GM23248 (cell line): ENCODE results near the gene FADD. TPM values are rescaled to one million over a fixed set of nuclear protein-coding genes. Genes with fewer than 3 reads are reported as not detected.

Source experiments
- DNase-seq: peaks from one replicate; pipeline ENCODE4 v3.0.0-alpha.2; 2015
- H2AFZ ChIP-seq: fragments of 200-600 bp; sonication (generic); 2 replicates; pipeline ENCODE4 v1.6.1; 2016; ENCODE audit warnings: antibody characterized with exemption
- H3F3A ChIP-seq: fragments of 200-600 bp; sonication (generic); 2 replicates; pipeline ENCODE4 v1.6.1; 2016; ENCODE audit warnings: mild to moderate bottlenecking, antibody characterized with exemption, mixed run types; ENCODE audit not compliant: insufficient read depth
- H3K27ac ChIP-seq: fragments of 200-600 bp; sonication (generic); 2 replicates; pipeline ENCODE4 v1.5.1; 2016; ENCODE audit warnings: mild to moderate bottlenecking
- H3K27me3 ChIP-seq: fragments of 200-600 bp; sonication (generic); replicated peaks from 2 replicates; pipeline ENCODE4 v1.6.1; 2016; ENCODE audit warnings: mild to moderate bottlenecking; ENCODE audit not compliant: insufficient read depth
- H3K36me3 ChIP-seq: fragments of 200-600 bp; sonication (generic); 2 replicates; pipeline ENCODE4 v1.6.1; 2016; ENCODE audit warnings: low read depth, mild to moderate bottlenecking
- H3K4me1 ChIP-seq: fragments of 200-600 bp; sonication (generic); 2 replicates; pipeline ENCODE4 v1.6.1; 2016; ENCODE audit warnings: mild to moderate bottlenecking; ENCODE audit not compliant: insufficient read depth
- H3K4me2 ChIP-seq: fragments of 200-600 bp; sonication (generic); one replicate; pipeline ENCODE4 v1.6.1; 2016; ENCODE audit warnings: mild to moderate bottlenecking; ENCODE audit not compliant: unreplicated experiment
- H3K4me3 ChIP-seq: fragments of 200-600 bp; sonication (generic); 2 replicates; pipeline ENCODE4 v1.5.1; 2016; ENCODE audit warnings: mild to moderate bottlenecking
- H3K79me2 ChIP-seq: fragments of 200-600 bp; sonication (generic); 2 replicates; pipeline ENCODE4 v1.6.1; 2016; ENCODE audit warnings: mild to moderate bottlenecking; ENCODE audit not compliant: insufficient read depth
- H3K9ac ChIP-seq: fragments of 200-600 bp; sonication (generic); 2 replicates; pipeline ENCODE4 v1.6.1; 2016; ENCODE audit warnings: mild to moderate bottlenecking
- H3K9me2 ChIP-seq: fragments of 200-600 bp; sonication (generic); 2 replicates; pipeline ENCODE4 v1.6.1; 2016; ENCODE audit warnings: mixed run types, mild to moderate bottlenecking, moderate library complexity; ENCODE audit not compliant: insufficient read depth
- H3K9me3 ChIP-seq: fragments of 200-600 bp; sonication (generic); one replicate; pipeline ENCODE4 v1.6.1; 2017; ENCODE audit warnings: low read depth
- H4K20me1 ChIP-seq: fragments of 200-600 bp; sonication (generic); 2 replicates; pipeline ENCODE4 v1.6.0; 2016; ENCODE audit not compliant: insufficient read depth
- EZH2 ChIP-seq: fragments of 200-600 bp; sonication (generic); IDR thresholded peaks from 2 replicates; pipeline ENCODE4 v1.6.1; 2018; ENCODE audit warnings: antibody characterized with exemption, mild to moderate bottlenecking; ENCODE audit not compliant: insufficient read depth, poor library complexity, severe bottlenecking
- EZH2phosphoT487 ChIP-seq: fragments of 200-600 bp; sonication (generic); IDR thresholded peaks from 2 replicates; pipeline ENCODE4 v1.6.1; 2018; ENCODE audit warnings: antibody characterized with exemption, moderate library complexity, mild to moderate bottlenecking, low read depth; ENCODE audit not compliant: insufficient read depth
- WGBS, 2 experiments: methylation state at CpG; one replicate each; pipeline ENCODE4 v1.1.6; 2015 to 2017; ENCODE audit warnings: low lambda C conversion rate in 2 of 2, low coverage in 1 of 2; ENCODE audit errors: missing lambda C conversion rate in 2 of 2; 5-methylcytosine and 5-hydroxymethylcytosine counted together
- in situ Hi-C: fragments of 300-500 bp; cut with MboI; formaldehyde crosslinking; loops from 2 replicates; pipeline ENCODE4 v1.15.0; 2020
- polyA plus RNA-seq: library from polyadenylated mRNA; unstranded; fragments of >200 nt; fragmentation: Nextera tagmentation; extraction: Ambion mirVana; gene quantifications from 2 replicates; pipeline ENCODE4 v1.2.1, GENCODE V29; 2016
- total RNA-seq: library from RNA; depleted of rRNA; stranded (reverse); fragments of >200 nt; shearing (Covaris generic); gene quantifications from 2 replicates; pipeline ENCODE4 v1.2.3, GENCODE V29; 2014

The FADD gene
- total and polyA plus RNA-seq, 2 experiments from 2014 or later, result 32.0 to 38.3 TPM

GRCh38 chr11:70243912-70244652, 41.0 kb downstream of the FADD start:
- no peaks in the 10 kb centered on the region for H4K20me1 ChIP-seq
- no peak overlapping the region for H3K4me2 ChIP-seq
- H2AFZ ChIP-seq, result no peak overlapping the region
- H3K27ac ChIP-seq, result no peak overlapping the region
- no peak overlapping the region for H3K4me3 ChIP-seq
- H3K79me2 ChIP-seq, result no peaks in the 10 kb centered on the region
- in situ Hi-C loops, result no loop called here
- peaks cover 12% of the 10 kb centered on the region for H3K27me3 ChIP-seq
- H3K9ac ChIP-seq, result no peak overlapping the region
- no peaks in the 10 kb centered on the region for H3K36me3 ChIP-seq
- no peaks in the 10 kb centered on the region for H3K4me1 ChIP-seq
- TF ChIP-seq EZH2, result no peak
- no peak for TF ChIP-seq EZH2phosphoT487
- DNase-seq, result peak; percentile 48
- no peaks in the 10 kb centered on the region for H3K9me3 ChIP-seq
- 77 to 84% methylated on average over 15 of the region's 15 CpGs for whole genome bisulfite sequencing, 2 experiments
- no peaks in the 10 kb centered on the region for H3F3A ChIP-seq
- H3K9me2 ChIP-seq, result no peaks in the 10 kb centered on the region

GRCh38 chr11:70244698-70245097, 41.6 kb downstream of the FADD start:
- H4K20me1 ChIP-seq, result no peaks in the 10 kb centered on the region
- 43 to 52% methylated on average over 7 of the region's 7 CpGs for WGBS, 2 experiments
- DNase-seq, result peak; percentile 59
- in situ Hi-C loops, result no loop called here
- H3K4me3 ChIP-seq, result no peak overlapping the region
- H3K27ac ChIP-seq, result no peak overlapping the region
- no peaks in the 10 kb centered on the region for H3K36me3 ChIP-seq
- H3K4me1 ChIP-seq, result no peaks in the 10 kb centered on the region
- no peaks in the 10 kb centered on the region for H3F3A ChIP-seq
- no peak overlapping the region for H2AFZ ChIP-seq
- no peaks in the 10 kb centered on the region for H3K9me2 ChIP-seq
- H3K4me2 ChIP-seq, result no peak overlapping the region
- TF ChIP-seq EZH2 (no peak), EZH2phosphoT487 (no peak)
- H3K9ac ChIP-seq, result no peak overlapping the region
- no peaks in the 10 kb centered on the region for H3K9me3 ChIP-seq
- H3K79me2 ChIP-seq, result no peaks in the 10 kb centered on the region
- peaks cover 12% of the 10 kb centered on the region for H3K27me3 ChIP-seq

- H3K9me3 ChIP-seq, result no peaks in the 10 kb centered on the region
- no peak overlapping the region for H3K4me2 ChIP-seq
- no peaks in the 10 kb centered on the region for H3K4me1 ChIP-seq
- no peak for TF ChIP-seq EZH2
- TF ChIP-seq EZH2phosphoT487, result no peak
- no peak overlapping the region for H3K4me3 ChIP-seq
- no peak overlapping the region for H3K27ac ChIP-seq
- no peaks in the 10 kb centered on the region for H4K20me1 ChIP-seq
- peaks cover 12% of the 10 kb centered on the region; the same call in 1 of the 2 replicates for H3K27me3 ChIP-seq
- in situ Hi-C loops, result no loop called here
- no peak overlapping the region for H2AFZ ChIP-seq
- H3K36me3 ChIP-seq, result no peaks in the 10 kb centered on the region
- H3K79me2 ChIP-seq, result no peaks in the 10 kb centered on the region
- no peaks in the 10 kb centered on the region for H3K9me2 ChIP-seq
- WGBS, 2 experiments, result 49 to 57% methylated on average over 8 of the region's 8 CpGs
- H3F3A ChIP-seq, result no peaks in the 10 kb centered on the region
- DNase-seq, result no peak
- H3K9ac ChIP-seq, result no peak overlapping the region
These were observed 43.1 kb downstream of the FADD start for GRCh38 chr11:70246196-70246595.

GRCh38 chr11:70247042-70247709, 44.1 kb downstream of the FADD start:
- Histone ChIP-seq H3F3A (no peaks in the 10 kb centered on the region), H3K9me3 (no peaks in the 10 kb centered on the region), H3K9ac (no peak overlapping the region), H3K79me2 (no peaks in the 10 kb centered on the region), H2AFZ (no peak overlapping the region), H3K4me3 (no peak overlapping the region), H3K36me3 (no peaks in the 10 kb centered on the region), H3K9me2 (no peaks in the 10 kb centered on the region), H3K4me1 (no peaks in the 10 kb centered on the region), H3K4me2 (no peak overlapping the region), H3K27me3 (peaks cover 12% of the 10 kb centered on the region; the same call in 1 of the 2 replicates), H3K27ac (no peak overlapping the region), H4K20me1 (no peaks in the 10 kb centered on the region)
- DNase-seq, result no peak
- TF ChIP-seq EZH2phosphoT487 (no peak), EZH2 (no peak)
- WGBS, 2 experiments, result 56 to 66% methylated on average over 8 of the region's 8 CpGs
- in situ Hi-C loops, result no loop called here
